ENCODE results near the gene KLF11. TPM values are rescaled to one million over a fixed set of nuclear protein-coding genes. Genes with fewer than 3 reads are reported as not detected.

Gene KLF11
- total and polyA plus RNA-seq, 2 donors (not counting 3 experiments of a cell fraction or from before 2014, with no cell fraction given), result 10.5 to 11.3 TPM

- H3K27ac ChIP-seq (ENCODE audit: insufficient read depth, low read depth, low read length), result no peak overlapping the region
- intact Hi-C loops (cut with micrococcal nuclease), result no loop called here
Observed at GRCh38 chr2:10054976-10055375, 11.6 kb downstream of the KLF11 start.

More at GRCh38 chr2:10054976-10055375, 11.6 kb downstream of the KLF11 start:
- ChIA-PET CTCF (no interaction called here), POLR2A (no interaction called here)
- Histone ChIP-seq H3K36me3 (ENCODE audit: control insufficient read depth in 2 of 2, extremely low read depth in 1 of 2, insufficient read depth in 2 of 2, low read length in 2 of 2) (peaks cover 0 to 11% of the 10 kb centered on the region in 2 experiments), H3K9me3 (replicated peaks; ENCODE audit: control insufficient read depth, insufficient read depth, low read length) (no peaks in the 10 kb centered on the region), H3K9ac (replicated peaks; ENCODE audit: extremely low read depth, insufficient read depth, low read length) (no peak overlapping the region), H2AFZ (ENCODE audit: low read depth, low read length) (no peak overlapping the region), H3K79me2 (ENCODE audit: control insufficient read depth, insufficient read depth, low read length) (no peaks in the 10 kb centered on the region), H3K9me1 (replicated peaks; ENCODE audit: control insufficient read depth, extremely low read depth, insufficient read depth, low read length) (no peaks in the 10 kb centered on the region), H3K27me3 (ENCODE audit: control insufficient read depth in 2 of 2, insufficient read depth in 2 of 2, low read length in 2 of 2) (no peaks in the 10 kb centered on the region), H3K4me3 (replicated peaks in 1 of 3; ENCODE audit: insufficient read depth in 1 of 3, low read depth in 1 of 3, low read length in 3 of 3) (no peak overlapping the region), H3K4me2 (ENCODE audit: insufficient read depth, low read length) (no peak overlapping the region), H4K20me1 (replicated peaks; ENCODE audit: control insufficient read depth, extremely low read depth, insufficient read depth, low read length) (no peaks in the 10 kb centered on the region), H3K4me1 (ENCODE audit: control insufficient read depth, extremely low read depth, insufficient read depth, low read length) (peaks cover 4% of the 10 kb centered on the region)
- no TSS peak for BruUV-seq (replicated peaks)
- DNase-seq (ENCODE audit: low read depth, low spot score), result no peak
- TF ChIP-seq, protein P1, sequence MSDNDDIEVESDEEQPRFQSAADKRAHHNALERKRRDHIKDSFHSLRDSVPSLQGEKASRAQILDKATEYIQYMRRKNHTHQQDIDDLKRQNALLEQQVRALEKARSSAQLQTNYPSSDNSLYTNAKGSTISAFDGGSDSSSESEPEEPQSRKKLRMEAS (IDR thresholded peaks at IDR 0.05; ENCODE audit: insufficient read depth, insufficient read length), result no peak
- TF ChIP-seq CTCF (IDR thresholded peaks at IDR 0.05; ENCODE audit: extremely low read depth in 1 of 2, insufficient read depth in 1 of 2, low read depth in 1 of 2, low read length in 2 of 2) (no peak), MYC (IDR thresholded peaks at IDR 0.05; ENCODE audit: low read depth, low read length) (no peak), JUN (IDR thresholded peaks at IDR 0.05; ENCODE audit: borderline replicate concordance, insufficient read depth, insufficient read length, low read depth) (no peak), FOS (IDR thresholded peaks at IDR 0.05; ENCODE audit: borderline replicate concordance, insufficient read depth, low read length) (no peak), POLR2AphosphoS5 (IDR thresholded peaks at IDR 0.05; ENCODE audit: insufficient read depth, low read depth, low read length) (no peak), POLR2A (IDR thresholded peaks at IDR 0.05; ENCODE audit: low read depth, low read length) (no peak), GATA2 (IDR thresholded peaks at IDR 0.05; ENCODE audit: insufficient read depth, insufficient read length, low read depth, low read length) (no peak)
- no peak for FAIRE-seq
- dilution Hi-C loops (cut with MboI; ENCODE audit: extremely low pct_ligation_motif_present, low sequenced_read_pairs), result no loop called here

Data from endothelial cell of umbilical vein (primary cell).